Measurements from ENCODE around the gene FOXD4L3.
"Not testable (repeated sequence)": the region's sequence is repeated elsewhere in the genome, so short reads cannot be mapped to it uniquely, and the experiment has no call there.

DNA sequence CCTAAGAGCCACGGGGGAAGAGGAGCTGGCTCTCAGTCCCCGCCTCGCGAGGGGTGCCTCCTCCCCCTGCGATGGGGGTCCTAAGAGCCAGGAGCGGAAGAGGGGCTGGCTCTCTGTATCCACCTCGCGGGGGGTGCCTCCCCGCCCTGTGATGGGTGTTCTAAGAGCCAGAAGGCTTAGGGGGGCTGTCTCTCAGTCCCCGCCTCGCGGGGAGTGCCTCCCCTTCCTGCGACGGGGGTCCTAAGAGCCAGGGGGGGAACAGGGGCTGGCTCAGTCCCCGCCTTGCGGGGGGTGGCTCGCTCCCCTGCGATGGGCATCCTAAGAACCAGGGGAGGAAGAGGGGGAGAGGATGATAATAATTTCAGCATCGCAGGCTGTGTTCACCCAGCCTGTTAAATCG is 21.9 kb downstream of the FOXD4L3 start:
- TF ChIP-seq, protein P1, sequence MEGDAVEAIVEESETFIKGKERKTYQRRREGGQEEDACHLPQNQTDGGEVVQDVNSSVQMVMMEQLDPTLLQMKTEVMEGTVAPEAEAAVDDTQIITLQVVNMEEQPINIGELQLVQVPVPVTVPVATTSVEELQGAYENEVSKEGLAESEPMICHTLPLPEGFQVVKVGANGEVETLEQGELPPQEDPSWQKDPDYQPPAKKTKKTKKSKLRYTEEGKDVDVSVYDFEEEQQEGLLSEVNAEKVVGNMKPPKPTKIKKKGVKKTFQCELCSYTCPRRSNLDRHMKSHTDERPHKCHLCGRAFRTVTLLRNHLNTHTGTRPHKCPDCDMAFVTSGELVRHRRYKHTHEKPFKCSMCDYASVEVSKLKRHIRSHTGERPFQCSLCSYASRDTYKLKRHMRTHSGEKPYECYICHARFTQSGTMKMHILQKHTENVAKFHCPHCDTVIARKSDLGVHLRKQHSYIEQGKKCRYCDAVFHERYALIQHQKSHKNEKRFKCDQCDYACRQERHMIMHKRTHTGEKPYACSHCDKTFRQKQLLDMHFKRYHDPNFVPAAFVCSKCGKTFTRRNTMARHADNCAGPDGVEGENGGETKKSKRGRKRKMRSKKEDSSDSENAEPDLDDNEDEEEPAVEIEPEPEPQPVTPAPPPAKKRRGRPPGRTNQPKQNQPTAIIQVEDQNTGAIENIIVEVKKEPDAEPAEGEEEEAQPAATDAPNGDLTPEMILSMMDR (conservative IDR thresholded peaks at IDR 0.05; ENCODE audit: low read length) = not testable (repeated sequence)
- TF ChIP-seq EZH2phosphoT487 (IDR thresholded peaks at IDR 0.05; ENCODE audit: borderline replicate concordance) = not testable (repeated sequence)

All from Loucy (cell line).